Spleen (tissue), 11 donors: ENCODE measurements around the gene PLPP2. TPM values are rescaled to one million over a fixed set of nuclear protein-coding genes. Genes with fewer than 3 reads are reported as not detected.

Experiments
- DNase-seq: peaks from one replicate; pipeline ENCODE4 v3.0.0-alpha.2; 2020
- H3K27ac ChIP-seq, 8 donors: fragments of 200-600 bp; sonication (generic) in 7 of 8; 1 replicate in 4 of 8; 2 replicates in 4 of 8; pipeline versions ENCODE4 v1.5.0 to v1.8.0; 2016 to 2021; ENCODE audit warnings: inconsistent platforms in 4 of 8, mild to moderate bottlenecking in 4 of 8, moderate library complexity in 1 of 8
- H3K27me3 ChIP-seq, 7 donors: fragments of 200-600 bp; sonication (generic) in 6 of 7; replicated peaks in 1 of 7; 1 replicate in 4 of 7; 2 replicates in 3 of 7; pipeline versions ENCODE4 v1.5.0 to v1.8.0; 2016 to 2021; ENCODE audit warnings: inconsistent platforms in 3 of 7, mild to moderate bottlenecking in 1 of 7
- H3K36me3 ChIP-seq, 6 donors: fragments of 200-600 bp; sonication (generic) in 5 of 6; 1 replicate in 4 of 6; 2 replicates in 2 of 6; pipeline versions ENCODE4 v1.5.0 to v1.8.0; 2016 to 2021; ENCODE audit warnings: inconsistent platforms in 2 of 6
- H3K4me1 ChIP-seq, 6 donors: fragments of 200-600 bp; sonication (generic) in 5 of 6; 1 replicate in 3 of 6; 2 replicates in 3 of 6; pipeline versions ENCODE4 v1.5.0 to v1.8.0; 2016 to 2021; ENCODE audit warnings: inconsistent platforms in 3 of 6
- H3K4me3 ChIP-seq, 8 donors: fragments of 200-600 bp; sonication (generic) in 7 of 8; 1 replicate in 4 of 8; 2 replicates in 4 of 8; pipeline versions ENCODE4 v1.5.0 to v1.8.0; 2016 to 2021; ENCODE audit warnings: inconsistent platforms in 4 of 8, mild to moderate bottlenecking in 4 of 8, moderate library complexity in 2 of 8
- H3K9me3 ChIP-seq, 8 donors: fragments of 200-600 bp; sonication (generic) in 7 of 8; 1 replicate in 4 of 8; 2 replicates in 4 of 8; pipeline versions ENCODE4 v1.5.0 to v1.8.0; 2016 to 2021; ENCODE audit warnings: inconsistent platforms in 4 of 8
- CTCF ChIP-seq, 11 experiments: fragments of 200-600 bp in 7 of 11; fragments of 450-650 bp in 4 of 11; sonication (generic) in 4 of 11; IDR thresholded peaks in 8 of 11; conservative IDR thresholded peaks in 3 of 11; 1 replicate in 7 of 11; 2 replicates in 4 of 11; pipeline versions ENCODE4 v1.4.0 to v1.8.0; 2016 to 2021; ENCODE audit warnings: antibody characterized with exemption in 11 of 11, inconsistent platforms in 4 of 11, mild to moderate bottlenecking in 1 of 11
- POLR2A ChIP-seq, 3 donors: fragments of 450-650 bp; IDR thresholded peaks; one replicate each; pipeline ENCODE4 v1.5.1; 2017; ENCODE audit warnings: antibody characterized with exemption in 3 of 3, mild to moderate bottlenecking in 1 of 3
- POLR2AphosphoS5 ChIP-seq, 3 donors: sonication (generic); formaldehyde crosslinking; IDR thresholded peaks; one replicate each; pipeline ENCODE4 v1.5.1; 2017; ENCODE audit warnings: antibody characterized with exemption in 3 of 3
- WGBS, 5 donors: extraction: QIAGEN DNeasy Blood & Tissue Kit in 3 of 5; methylation state at CpG; one replicate each; pipeline versions ENCODE4 v1.1.5 to v1.1.7; 2013 to 2018; 5-methylcytosine and 5-hydroxymethylcytosine counted together
- intact Hi-C: fragments of 100-400 bp; cut with DNase I; formaldehyde crosslinking; loops from one replicate; pipeline ENCODE4 v1.15.0; 2023; ENCODE audit warnings: low total_unique reads
- polyA plus RNA-seq, 3 donors: library from polyadenylated mRNA; stranded (reverse); fragments of 200-250 nt; gene quantifications; one replicate each; pipeline ENCODE4 v1.2.1, GENCODE V29; 2013
- total RNA-seq, 7 donors: library from RNA; depleted of rRNA in 3 of 7; stranded (reverse); fragments of >200 nt in 3 of 7; fragmentation: NEBNext Ultra II Directional in 4 of 7; extraction: Animal tissue kit (Norgen Biotek cat#: 25700) in 4 of 7; gene quantifications; one replicate each; pipeline versions ENCODE4 v1.1.0 to v1.2.1, GENCODE V29; 2016 to 2021
- donor health status: healthy with polysubstance abuse.
- donor health status: DM: no; HTN: no; CAD: no; lungs with moderate emphysema.
- donor health status: DM: no; HTN: no; CAD: no.
- donor health status: Bipolar disorder and iron deficiency.
- donor health status: healthy.
- donor health status: DM: no; HTN: no; CAD: no.
- donor health status: DM: yes; HTN: yes; CAD: no.

PLPP2 gene
- total and polyA plus RNA-seq, 10 donors, result 1.2 to 27.7 (median 4.1) TPM

DNA sequence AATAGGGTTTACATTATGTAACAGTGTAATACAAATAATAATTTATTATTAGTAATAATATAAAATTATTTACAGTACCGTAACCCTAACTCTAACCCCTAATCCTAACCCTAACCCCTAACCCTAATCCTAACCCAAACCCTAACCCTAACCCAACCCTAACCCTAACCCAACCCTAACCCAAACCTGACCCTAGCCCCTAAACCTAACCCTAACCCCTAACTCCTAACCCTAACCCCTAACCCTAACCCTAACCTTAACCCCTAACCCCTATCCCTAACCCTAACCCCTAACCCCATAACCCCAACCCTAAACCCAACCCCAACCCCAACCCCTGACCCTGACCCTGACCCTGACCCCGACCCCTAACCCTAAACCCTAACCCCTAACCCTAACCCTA is 45.7 kb downstream of the PLPP2 start:
- H3K9me3 ChIP-seq, result peaks cover 0 to 4% (median 0%) of the 10 kb centered on the region in 8 donors
- WGBS, 5 donors, result 84 to 98% (median 94%) methylated on average over 2 of the region's 2 CpGs
- H3K27me3 ChIP-seq, result no peaks in the 10 kb centered on the region
- no peak for DNase-seq
- no peak overlapping the region for H3K4me3 ChIP-seq
- H3K4me1 ChIP-seq, result no peaks in the 10 kb centered on the region
- TF ChIP-seq POLR2A (IDR thresholded peaks at IDR 0.05) (no peak), CTCF (IDR thresholded peaks at IDR 0.05 in 8 of 11, conservative IDR thresholded peaks at IDR 0.05 in 3 of 11) (no peak), POLR2AphosphoS5 (IDR thresholded peaks at IDR 0.05) (no peak)
- H3K36me3 ChIP-seq, result no peaks in the 10 kb centered on the region
- intact Hi-C loops, result no loop called here
- no peak overlapping the region for H3K27ac ChIP-seq

Other genes with a start within 250 kb of the PLPP2 start
- gene OR4F17, start 184.3 kb downstream of the PLPP2 start, total RNA-seq, result not detected
- gene OR4F17, start 184.3 kb downstream of the PLPP2 start, polyA plus RNA-seq, result not detected
- gene MIER2, start 53.4 kb upstream of the PLPP2 start, total RNA-seq, result 10 to 100 TPM; 26.8 to 66.5 (median 30.1) TPM
- 10 to 100 TPM; 19.2 to 47.2 (median 31.3) TPM for gene MIER2, start 53.4 kb upstream of the PLPP2 start, polyA plus RNA-seq
- 1 to 10 TPM in 2 of 7 donors, under 1 TPM in 4, not detected in 1; 0.23 to 2.1 (median 0.85) TPM for gene C2CD4C, start 117.7 kb upstream of the PLPP2 start, total RNA-seq
- under 1 TPM; 0.26 to 0.91 (median 0.67) TPM for gene C2CD4C, start 117.7 kb upstream of the PLPP2 start, polyA plus RNA-seq
- 10 to 100 TPM; 25.5 to 90.1 (median 43.2) TPM for gene SHC2, start 169.6 kb upstream of the PLPP2 start, total RNA-seq
- 100 to 1,000 TPM in 1 of 3 donors, 10 to 100 TPM in 2; 19.6 to 123 (median 78.5) TPM for gene SHC2, start 169.6 kb upstream of the PLPP2 start, polyA plus RNA-seq
- 10 to 100 TPM in 3 of 7 donors, 1 to 10 TPM in 4; 5.1 to 33.6 (median 5.9) TPM for gene MADCAM1, start 205.1 kb upstream of the PLPP2 start, total RNA-seq
- 10 to 100 TPM in 1 of 3 donors, 1 to 10 TPM in 2; 3.0 to 23.9 (median 3.4) TPM for gene MADCAM1, start 205.1 kb upstream of the PLPP2 start, polyA plus RNA-seq
- 10 to 100 TPM; 16.1 to 23.7 (median 19.5) TPM for gene TPGS1, start 216.1 kb upstream of the PLPP2 start, total RNA-seq
- gene TPGS1, start 216.1 kb upstream of the PLPP2 start, polyA plus RNA-seq, result 10 to 100 TPM in 2 of 3 donors, 1 to 10 TPM in 1; 9.8 to 24.4 (median 19.4) TPM
- gene CDC34, start 240.4 kb upstream of the PLPP2 start, total RNA-seq, result 10 to 100 TPM; 36.5 to 52.4 (median 48.3) TPM
- 10 to 100 TPM; 35.9 to 83.9 (median 68.7) TPM for gene CDC34, start 240.4 kb upstream of the PLPP2 start, polyA plus RNA-seq